Measurements from ENCODE around the gene KCNA3.
"Not testable (repeated sequence)": the region's sequence is repeated elsewhere in the genome, so short reads cannot be mapped to it uniquely, and the experiment has no call there.

Gene KCNA3

GRCh38 chr1:110684491-110684890 lies 9.8 kb upstream of the KCNA3 start:
- in situ Hi-C loops (cut with MboI; ENCODE audit: low pct_unique_long_range_greater_than_20kb, low sequenced_read_pairs) = no loop called here

GRCh38 chr1:110682898-110683297 lies 8.2 kb upstream of the KCNA3 start:
- in situ Hi-C loops (cut with MboI; ENCODE audit: low pct_unique_long_range_greater_than_20kb, low sequenced_read_pairs) = no loop called here

More at GRCh38 chr1:110684491-110684890, 9.8 kb upstream of the KCNA3 start:
- no peak for DNase-seq

GRCh38 chr1:110680036-110680735 lies 5.4 kb upstream of the KCNA3 start:
- in situ Hi-C loops (cut with MboI; ENCODE audit: low pct_unique_long_range_greater_than_20kb, low sequenced_read_pairs) = no loop called here
- DNase-seq = no peak

More at GRCh38 chr1:110682898-110683297, 8.2 kb upstream of the KCNA3 start:
- DNase-seq = no peak

- in situ Hi-C loops (cut with MboI; ENCODE audit: low pct_unique_long_range_greater_than_20kb, low sequenced_read_pairs) = no loop called here
- no peak for DNase-seq
These were observed 2.8 kb upstream of the KCNA3 start for GRCh38 chr1:110677526-110677925.

- DNase-seq = no peak
- in situ Hi-C loops (cut with MboI; ENCODE audit: low pct_unique_long_range_greater_than_20kb, low sequenced_read_pairs) = no loop called here
These were observed 2.2 kb upstream of the KCNA3 start for GRCh38 chr1:110676970-110677369.

- DNase-seq = no peak
- in situ Hi-C loops (cut with MboI; ENCODE audit: low pct_unique_long_range_greater_than_20kb, low sequenced_read_pairs) = no loop called here
These were observed 486 bp upstream of the KCNA3 start for GRCh38 chr1:110675060-110675791.

- DNase-seq = no peak
- in situ Hi-C loops (cut with MboI; ENCODE audit: low pct_unique_long_range_greater_than_20kb, low sequenced_read_pairs) = no loop called here
These were observed 869 bp downstream of the KCNA3 start for GRCh38 chr1:110673805-110674336.

- no peak for DNase-seq
- in situ Hi-C loops (cut with MboI; ENCODE audit: low pct_unique_long_range_greater_than_20kb, low sequenced_read_pairs) = no loop called here
These were observed 1.5 kb downstream of the KCNA3 start for GRCh38 chr1:110673197-110673701.

GRCh38 chr1:110672753-110673108 lies 2.0 kb downstream of the KCNA3 start:
- DNase-seq = no peak
- in situ Hi-C loops (cut with MboI; ENCODE audit: low pct_unique_long_range_greater_than_20kb, low sequenced_read_pairs) = no loop called here

- in situ Hi-C loops (cut with MboI; ENCODE audit: low pct_unique_long_range_greater_than_20kb, low sequenced_read_pairs) = no loop called here
- no peak for DNase-seq
These were observed 2.6 kb downstream of the KCNA3 start for GRCh38 chr1:110672001-110672752.

- in situ Hi-C loops (cut with MboI; ENCODE audit: low pct_unique_long_range_greater_than_20kb, low sequenced_read_pairs) = no loop called here
- DNase-seq = no peak
These were observed 3.4 kb downstream of the KCNA3 start for GRCh38 chr1:110671361-110671760.

- in situ Hi-C loops (cut with MboI; ENCODE audit: low pct_unique_long_range_greater_than_20kb, low sequenced_read_pairs) = no loop called here
- DNase-seq = no peak
These were observed 6.2 kb downstream of the KCNA3 start for GRCh38 chr1:110668549-110668948.

GRCh38 chr1:110667776-110668175 lies 7.0 kb downstream of the KCNA3 start:
- in situ Hi-C loops (cut with MboI; ENCODE audit: low pct_unique_long_range_greater_than_20kb, low sequenced_read_pairs) = no loop called here

GRCh38 chr1:110663241-110663640 lies 11.5 kb downstream of the KCNA3 start:
- in situ Hi-C loops (cut with MboI; ENCODE audit: low pct_unique_long_range_greater_than_20kb, low sequenced_read_pairs) = no loop called here
- no peak for DNase-seq

More at GRCh38 chr1:110667776-110668175, 7.0 kb downstream of the KCNA3 start:
- DNase-seq = no peak

GRCh38 chr1:110659559-110659958 lies 15.2 kb downstream of the KCNA3 start:
- DNase-seq; in situ Hi-C loops (cut with MboI; ENCODE audit: low pct_unique_long_range_greater_than_20kb, low sequenced_read_pairs): not testable (repeated sequence)

- DNase-seq = no peak
- in situ Hi-C loops (cut with MboI; ENCODE audit: low pct_unique_long_range_greater_than_20kb, low sequenced_read_pairs) = no loop called here
These were observed 17.4 kb downstream of the KCNA3 start for GRCh38 chr1:110657351-110657750.

GRCh38 chr1:110650609-110651008 lies 24.1 kb downstream of the KCNA3 start:
- in situ Hi-C loops (cut with MboI; ENCODE audit: low pct_unique_long_range_greater_than_20kb, low sequenced_read_pairs) = no loop called here
- no peak for DNase-seq

- in situ Hi-C loops (cut with MboI; ENCODE audit: low pct_unique_long_range_greater_than_20kb, low sequenced_read_pairs) = no loop called here
- no peak for DNase-seq
These were observed 26.3 kb downstream of the KCNA3 start for GRCh38 chr1:110648417-110648816.

- in situ Hi-C loops (cut with MboI; ENCODE audit: low pct_unique_long_range_greater_than_20kb, low sequenced_read_pairs) = no loop called here
- DNase-seq = peak; percentile 30
These were observed 27.4 kb downstream of the KCNA3 start for GRCh38 chr1:110647254-110647891.

Measured in KBM-7 (cell line).